CD14-positive monocyte (primary cell): ENCODE measurements around the gene IQCF5. TPM values are rescaled to one million over a fixed set of nuclear protein-coding genes. Genes with fewer than 3 reads are reported as not detected.
"Not testable (repeated sequence)": the region's sequence is repeated elsewhere in the genome, so short reads cannot be mapped to it uniquely, and the experiment has no call there.

ENCODE experiments used
- DNase-seq, 3 donors: peaks; one replicate each; pipeline ENCODE4 v3.0.0-alpha.2; 2011 to 2022
- H2AFZ ChIP-seq: 2 replicates; pipeline ENCODE4 v1.6.0; 2012; ENCODE audit warnings: mild to moderate bottlenecking, low read depth, low read length, inconsistent platforms; ENCODE audit not compliant: insufficient read depth, poor library complexity, severe bottlenecking
- H3K27ac ChIP-seq, 2 donors: 1 replicate in 1 of 2; 2 replicates in 1 of 2; pipeline ENCODE4 v1.5.1; 2012 to 2013; ENCODE audit warnings: low read length in 2 of 2, control low read depth in 1 of 2, inconsistent platforms in 1 of 2, low read depth in 1 of 2, mild to moderate bottlenecking in 1 of 2
- H3K27me3 ChIP-seq, 2 donors: one replicate each; pipeline versions ENCODE4 v1.6.0 to v1.6.1; 2011 to 2013; ENCODE audit warnings: low read length in 2 of 2; ENCODE audit not compliant: control insufficient read depth in 2 of 2, insufficient read depth in 2 of 2
- H3K36me3 ChIP-seq, 2 donors: replicated peaks in 1 of 2; 1 replicate in 1 of 2; 2 replicates in 1 of 2; pipeline versions ENCODE4 v1.5.1 to v1.6.1; 2012 to 2013; ENCODE audit warnings: low read length in 2 of 2, control low read depth in 1 of 2, inconsistent platforms in 1 of 2, mild to moderate bottlenecking in 1 of 2; ENCODE audit not compliant: insufficient read depth in 2 of 2, control insufficient read depth in 1 of 2
- H3K4me1 ChIP-seq, 2 donors: 1 replicate in 1 of 2; 2 replicates in 1 of 2; pipeline versions ENCODE4 v1.5.1 to v1.6.1; 2012 to 2013; ENCODE audit warnings: low read length in 2 of 2, control low read depth in 1 of 2, inconsistent platforms in 1 of 2, mild to moderate bottlenecking in 1 of 2, moderate library complexity in 1 of 2; ENCODE audit not compliant: insufficient read depth in 2 of 2, control insufficient read depth in 1 of 2
- H3K4me2 ChIP-seq: replicated peaks from 2 replicates; pipeline ENCODE3; 2012; ENCODE audit warnings: low read length, moderate library complexity, mild to moderate bottlenecking; ENCODE audit not compliant: poor library complexity, severe bottlenecking; ENCODE audit errors: extremely low read depth
- H3K4me3 ChIP-seq, 3 experiments: fragments of 200-600 bp in 1 of 3; sonication (generic) in 1 of 3; replicated peaks in 1 of 3; 1 replicate in 2 of 3; 2 replicates in 1 of 3; pipeline ENCODE4 v1.5.1; 2011 to 2013; ENCODE audit warnings: low read length in 3 of 3, mild to moderate bottlenecking in 3 of 3, control low read depth in 2 of 3, low read depth in 2 of 3, inconsistent platforms in 1 of 3, moderate library complexity in 1 of 3
- H3K79me2 ChIP-seq: 2 replicates; pipeline ENCODE4 v1.6.0; 2012; ENCODE audit warnings: mild to moderate bottlenecking, control low read depth, inconsistent platforms, low read length, moderate library complexity; ENCODE audit not compliant: insufficient read depth
- H3K9ac ChIP-seq: 2 replicates; pipeline ENCODE4 v1.6.0; 2017; ENCODE audit warnings: low read length, mild to moderate bottlenecking; ENCODE audit not compliant: insufficient read depth, poor library complexity, severe bottlenecking
- H3K9me3 ChIP-seq, 2 donors: replicated peaks in 1 of 2; 1 replicate in 1 of 2; 2 replicates in 1 of 2; pipeline versions ENCODE4 v1.5.1 to v1.6.1; 2012 to 2013; ENCODE audit warnings: low read length in 2 of 2, control low read depth in 1 of 2; ENCODE audit not compliant: control insufficient read depth in 1 of 2, insufficient read depth in 1 of 2
- H4K20me1 ChIP-seq: 2 replicates; pipeline ENCODE4 v1.6.0; 2012; ENCODE audit warnings: mild to moderate bottlenecking, low read length, control low read depth, moderate library complexity; ENCODE audit not compliant: insufficient read depth
- H3K27ac Mint-ChIP-seq, 7 donors: one replicate each; pipeline ENCODE4 v1.8.0; 2020; ENCODE audit warnings: mild to moderate bottlenecking in 7 of 7, mixed read lengths in 7 of 7, moderate library complexity in 6 of 7, inconsistent platforms in 2 of 7
- H3K27me3 Mint-ChIP-seq, 3 donors: one replicate each; pipeline ENCODE4 v1.8.0; 2021 to 2022; ENCODE audit warnings: low read depth in 3 of 3, mild to moderate bottlenecking in 3 of 3, mixed read lengths in 3 of 3, moderate library complexity in 3 of 3, inconsistent platforms in 1 of 3
- H3K36me3 Mint-ChIP-seq, 2 donors: one replicate each; pipeline ENCODE4 v1.8.0; 2020; ENCODE audit warnings: mixed read lengths in 2 of 2, inconsistent platforms in 1 of 2, mild to moderate bottlenecking in 1 of 2
- H3K4me1 Mint-ChIP-seq: one replicate; pipeline ENCODE4 v1.8.0; 2020; ENCODE audit warnings: mild to moderate bottlenecking, mixed read lengths
- H3K4me3 Mint-ChIP-seq, 2 donors: one replicate each; pipeline ENCODE4 v1.8.0; 2020; ENCODE audit warnings: mild to moderate bottlenecking in 2 of 2, mixed read lengths in 2 of 2, moderate library complexity in 1 of 2
- H3K9me3 Mint-ChIP-seq, 7 donors: one replicate each; pipeline ENCODE4 v1.8.0; 2020 to 2022; ENCODE audit warnings: mixed read lengths in 7 of 7, mild to moderate bottlenecking in 6 of 7, moderate library complexity in 6 of 7, inconsistent platforms in 2 of 7
- CTCF ChIP-seq: fragments of 200-600 bp; IDR thresholded peaks from one replicate; pipeline ENCODE4 v1.8.0; 2022; ENCODE audit warnings: antibody characterized with exemption, mild to moderate bottlenecking
- WGBS: methylation state at CpG from one replicate; pipeline ENCODE4 v1.1.5; 2013; ENCODE audit warnings: missing lambda C conversion rate; ENCODE audit not compliant: insufficient coverage; 5-methylcytosine and 5-hydroxymethylcytosine counted together
- intact Hi-C, 2 donors: fragments of 100-400 bp; cut with micrococcal nuclease; formaldehyde crosslinking; loops; one replicate each; pipeline versions ENCODE4 v1.15.0 to v1.15.1; 2023
- polyA plus RNA-seq, 3 donors: library from polyadenylated mRNA; depleted of rRNA in 1 of 3; unstranded in 2 of 3; stranded (reverse) in 1 of 3; fragments of 300-500 nt in 2 of 3; fragments of >200 nt in 1 of 3; fragmentation: Illumina TruSeq in 2 of 3; gene quantifications; 1 replicate in 2 of 3; 2 replicates in 1 of 3; pipeline ENCODE4 v1.2.3, GENCODE V29; 2012 to 2021

Gene IQCF5
- polyA plus RNA-seq, 3 donors: not detected

DNA sequence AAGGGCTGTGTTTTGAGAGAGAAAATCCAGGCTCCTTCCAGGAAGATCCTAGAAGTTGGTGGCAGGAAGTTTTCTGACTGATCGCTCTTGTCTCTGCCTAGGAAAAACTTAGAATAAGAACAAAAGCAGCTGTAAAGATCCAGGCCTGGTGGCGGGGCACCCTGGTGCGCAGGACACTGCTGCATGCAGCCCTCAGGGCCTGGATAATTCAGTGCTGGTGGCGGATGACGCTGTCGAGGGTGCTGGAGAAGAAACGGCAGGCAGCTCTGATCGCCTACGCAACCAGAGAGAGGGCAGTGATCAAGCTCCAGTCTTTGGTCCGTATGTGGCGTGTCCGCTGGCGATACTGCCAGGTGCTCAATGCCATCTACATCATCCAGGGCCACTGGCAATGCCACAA is 12.5 kb downstream of the IQCF5 start:
- Histone ChIP-seq H4K20me1 (no peaks in the 10 kb centered on the region), H3K27ac (no peak overlapping the region), H3K27me3 (peaks cover 5 to 12% of the 10 kb centered on the region in 2 donors), H3K4me2 (no peak overlapping the region), H3K36me3 (no peaks in the 10 kb centered on the region), H3K9me3 (no peaks in the 10 kb centered on the region), H3K79me2 (no peaks in the 10 kb centered on the region), H3K9ac (no peak overlapping the region), H3K4me3 (no peak overlapping the region), H3K4me1 (no peaks in the 10 kb centered on the region), H2AFZ (no peak overlapping the region)
- Mint-ChIP-seq H3K27me3 (peaks cover 2 to 15% (median 10%) of the 10 kb centered on the region in 3 donors), H3K9me3 (peaks cover 0 to 17% (median 5%) of the 10 kb centered on the region in 7 donors), H3K4me3 (no peak overlapping the region), H3K27ac (no peak overlapping the region), H3K4me1 (peaks cover 3% of the 10 kb centered on the region), H3K36me3 (no peaks in the 10 kb centered on the region)
- intact Hi-C loops: no loop called here
- no peak for TF ChIP-seq CTCF
- no peak for DNase-seq
- 90% methylated on average over 13 of the region's 13 CpGs for WGBS

- Histone ChIP-seq H3K9me3 (no peaks in the 10 kb centered on the region), H3K4me1 (no peaks in the 10 kb centered on the region), H3K4me2 (no peak within 1 kb of the TSS), H2AFZ (no peak within 1 kb of the TSS), H3K36me3 (no peaks in the 10 kb centered on the region), H3K27me3 (no peaks in the 10 kb centered on the region), H3K79me2 (no peaks in the 10 kb centered on the region), H3K4me3 (no peak within 1 kb of the TSS), H3K27ac (no peak within 1 kb of the TSS), H4K20me1 (no peaks in the 10 kb centered on the region), H3K9ac (no peak within 1 kb of the TSS)
- no peak for DNase-seq
- TF ChIP-seq CTCF: no peak
- H3K36me3 Mint-ChIP-seq: no peaks in the 10 kb centered on the region
- 0% methylated on average over 1 of the region's 7 CpGs for WGBS
- peak within 1 kb of the TSS in 1 of 7 donors; percentile 25 for H3K27ac Mint-ChIP-seq
- H3K9me3 Mint-ChIP-seq: peaks cover 5 to 21% (median 15%) of the 10 kb centered on the region in 7 donors
- peaks cover 3% of the 10 kb centered on the region for H3K4me1 Mint-ChIP-seq
- H3K4me3 Mint-ChIP-seq: no peak within 1 kb of the TSS
- intact Hi-C loops: no loop called here
- peaks cover 3 to 9% (median 4%) of the 10 kb centered on the region in 3 donors for H3K27me3 Mint-ChIP-seq
Observed at GRCh38 chr3:51860703-51861665, 14.4 kb downstream of the IQCF5 start, which contains the start of gene IQCF2. Gene IQCF2 (plus strand): TSS chr3:51861615. CDS start chr3:51861667, 52 bp downstream.

DNA sequence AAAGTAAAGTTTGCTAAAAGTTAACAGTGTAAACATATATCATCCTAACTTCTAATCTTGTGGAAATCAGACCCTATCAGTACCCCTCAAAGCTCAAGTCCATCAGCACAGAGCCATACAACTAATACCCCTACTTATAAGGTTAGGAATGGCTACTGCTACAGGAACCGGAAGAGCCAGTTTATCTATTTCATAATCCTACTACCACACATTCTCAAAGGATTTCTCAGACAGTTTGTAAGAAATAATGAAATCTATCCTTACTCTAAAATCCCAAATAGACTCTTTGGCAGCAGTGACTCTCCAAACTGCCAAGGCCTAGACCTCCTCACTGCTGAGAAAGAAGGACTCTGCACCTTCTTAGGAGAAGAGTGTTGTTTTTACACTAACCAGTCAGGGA is 20.0 kb downstream of the IQCF5 start:
- DNase-seq, H3K4me1 ChIP-seq, H3K27me3 Mint-ChIP-seq, H3K36me3 Mint-ChIP-seq, H3K36me3 ChIP-seq, H3K27ac ChIP-seq, H3K4me1 Mint-ChIP-seq, H4K20me1 ChIP-seq, H2AFZ ChIP-seq, H3K4me3 ChIP-seq, H3K27me3 ChIP-seq, intact Hi-C loops, H3K4me2 ChIP-seq, H3K9me3 ChIP-seq, H3K4me3 Mint-ChIP-seq, H3K27ac Mint-ChIP-seq, H3K79me2 ChIP-seq, H3K9ac ChIP-seq: not testable (repeated sequence)
- peaks cover 8 to 22% (median 17%) of the 10 kb centered on the region in 7 donors for H3K9me3 Mint-ChIP-seq
- no CpG with 5 or more reads among the region's 1 CpG for WGBS
